HG03575 (cell line): ENCODE measurements around the gene HMGN2.

Experiments
- ATAC-seq: cut with Tn5 transposase; IDR thresholded peaks from one replicate; pipeline ENCODE4 v1.9.1; 2021; ENCODE audit not compliant: unreplicated experiment, insufficient number of reproducible peaks, low FRiP score; ENCODE audit errors: extremely low read depth

The HMGN2 gene

GRCh38 chr1:26521669-26522030 lies 49.4 kb downstream of the HMGN2 start:
- no peak for ATAC-seq

DNA sequence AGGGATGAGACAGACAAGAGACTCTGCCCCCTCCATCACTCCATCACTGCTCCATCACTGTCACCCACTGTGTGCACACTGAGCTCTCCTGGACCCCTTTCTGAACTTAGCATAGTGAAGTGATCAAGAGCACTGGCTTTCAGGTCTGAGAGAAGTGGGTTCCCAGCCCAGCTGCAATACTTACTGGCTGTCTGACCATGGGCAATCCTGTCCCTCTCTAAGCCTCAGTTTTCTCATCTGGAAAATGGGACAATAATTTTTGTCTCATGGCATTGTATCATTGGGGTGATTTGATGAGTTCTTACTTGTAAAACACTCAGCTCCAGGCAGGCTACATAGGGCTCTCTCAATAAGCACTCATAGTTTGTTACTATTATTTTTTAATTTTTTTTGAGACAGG lies 49.8 kb downstream of the HMGN2 start:
- ATAC-seq, result no peak

DNA sequence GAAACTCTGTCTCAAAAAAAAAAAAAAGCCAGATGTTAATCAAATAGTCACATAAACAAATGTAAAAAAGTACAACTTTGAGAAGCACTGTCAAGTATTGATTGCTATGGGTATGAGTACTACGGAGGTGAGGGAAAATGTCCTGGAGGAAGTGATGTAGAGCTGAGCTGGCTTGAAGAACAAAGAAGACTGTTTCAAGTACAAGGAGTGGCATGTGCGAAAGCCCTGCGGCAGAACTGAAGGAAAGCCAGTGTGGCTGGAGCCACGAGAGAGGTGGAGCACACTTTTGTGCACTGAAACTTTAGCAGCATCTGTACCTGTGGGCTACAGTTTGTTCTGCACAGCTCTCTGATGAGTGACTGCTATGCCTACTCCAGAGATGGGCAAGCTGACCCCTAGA lies 51.9 kb downstream of the HMGN2 start:
- ATAC-seq, result no peak
